Measurements from ENCODE around the gene TRIM75.

Gene TRIM75

GRCh38 chr4:165048170-165048569 lies 5.5 kb upstream of the TRIM75 start:
- H3K4me2 ChIP-seq (ENCODE audit: low read length): no peak overlapping the region
- H2AFZ ChIP-seq: no peak overlapping the region
- no peaks in the 10 kb centered on the region for H3K4me1 ChIP-seq
- no peaks in the 10 kb centered on the region for H3K79me2 ChIP-seq
- H3K9me3 ChIP-seq (ENCODE audit: control insufficient read depth, low read length): no peaks in the 10 kb centered on the region
- H3K27me3 ChIP-seq (ENCODE audit: control insufficient read depth, insufficient read depth, low read length): no peaks in the 10 kb centered on the region
- H3K27ac ChIP-seq: no peak overlapping the region
- no peak overlapping the region for H3K4me3 ChIP-seq (ENCODE audit: low read depth, low read length)
- H3K36me3 ChIP-seq (ENCODE audit: control insufficient read depth, insufficient read depth, low read length): no peaks in the 10 kb centered on the region
- H3K9ac ChIP-seq: no peak overlapping the region
- TF ChIP-seq CTCF (IDR thresholded peaks at IDR 0.05): no peak

GRCh38 chr4:165052627-165053026 lies 1.0 kb upstream of the TRIM75 start:
- H2AFZ ChIP-seq: no peak overlapping the region
- TF ChIP-seq CTCF (IDR thresholded peaks at IDR 0.05): no peak
- H3K4me2 ChIP-seq (ENCODE audit: low read length): no peak overlapping the region
- H3K4me3 ChIP-seq (ENCODE audit: low read depth, low read length): no peak overlapping the region
- no peak overlapping the region for H3K27ac ChIP-seq
- H3K36me3 ChIP-seq (ENCODE audit: control insufficient read depth, insufficient read depth, low read length): no peaks in the 10 kb centered on the region
- H3K27me3 ChIP-seq (ENCODE audit: control insufficient read depth, insufficient read depth, low read length): no peaks in the 10 kb centered on the region
- no peak overlapping the region for H3K9ac ChIP-seq
- no peaks in the 10 kb centered on the region for H3K79me2 ChIP-seq
- H3K4me1 ChIP-seq: no peaks in the 10 kb centered on the region
- no peaks in the 10 kb centered on the region for H3K9me3 ChIP-seq (ENCODE audit: control insufficient read depth, low read length)

- H3K4me3 ChIP-seq (ENCODE audit: low read depth, low read length): no peak overlapping the region
- H2AFZ ChIP-seq: no peak overlapping the region
- no peak overlapping the region for H3K4me2 ChIP-seq (ENCODE audit: low read length)
- no peak for TF ChIP-seq CTCF (IDR thresholded peaks at IDR 0.05)
- no peak overlapping the region for H3K27ac ChIP-seq
- H3K27me3 ChIP-seq (ENCODE audit: control insufficient read depth, insufficient read depth, low read length): no peaks in the 10 kb centered on the region
- H3K36me3 ChIP-seq (ENCODE audit: control insufficient read depth, insufficient read depth, low read length): no peaks in the 10 kb centered on the region
- H3K4me1 ChIP-seq: no peaks in the 10 kb centered on the region
- no peak overlapping the region for H3K9ac ChIP-seq
- no peaks in the 10 kb centered on the region for H3K79me2 ChIP-seq
- no peaks in the 10 kb centered on the region for H3K9me3 ChIP-seq (ENCODE audit: control insufficient read depth, low read length)
Observed at GRCh38 chr4:165055601-165056000, 1.9 kb downstream of the TRIM75 start.

- Histone ChIP-seq H3K4me2 (ENCODE audit: low read length) (no peak overlapping the region), H3K9ac (no peak overlapping the region), H3K4me1 (no peaks in the 10 kb centered on the region), H3K4me3 (ENCODE audit: low read depth, low read length) (no peak overlapping the region), H3K36me3 (ENCODE audit: control insufficient read depth, insufficient read depth, low read length) (no peaks in the 10 kb centered on the region), H3K27me3 (ENCODE audit: control insufficient read depth, insufficient read depth, low read length) (no peaks in the 10 kb centered on the region), H3K79me2 (no peaks in the 10 kb centered on the region), H2AFZ (no peak overlapping the region), H3K9me3 (ENCODE audit: control insufficient read depth, low read length) (no peaks in the 10 kb centered on the region), H3K27ac (no peak overlapping the region)
- no peak for TF ChIP-seq CTCF (IDR thresholded peaks at IDR 0.05)
Observed at GRCh38 chr4:165058666-165059065, 5.0 kb downstream of the TRIM75 start.

GRCh38 chr4:165059386-165059785 lies 5.7 kb downstream of the TRIM75 start:
- H3K4me1 ChIP-seq: no peaks in the 10 kb centered on the region
- no peaks in the 10 kb centered on the region for H3K9me3 ChIP-seq (ENCODE audit: control insufficient read depth, low read length)
- no peaks in the 10 kb centered on the region for H3K27me3 ChIP-seq (ENCODE audit: control insufficient read depth, insufficient read depth, low read length)
- H3K4me3 ChIP-seq (ENCODE audit: low read depth, low read length): no peak overlapping the region
- no peak overlapping the region for H3K9ac ChIP-seq
- H3K79me2 ChIP-seq: no peaks in the 10 kb centered on the region
- no peak overlapping the region for H3K4me2 ChIP-seq (ENCODE audit: low read length)
- H3K27ac ChIP-seq: no peak overlapping the region
- no peaks in the 10 kb centered on the region for H3K36me3 ChIP-seq (ENCODE audit: control insufficient read depth, insufficient read depth, low read length)
- no peak overlapping the region for H2AFZ ChIP-seq
- no peak for TF ChIP-seq CTCF (IDR thresholded peaks at IDR 0.05)
